Esophagus muscularis mucosa (tissue), 3 donors: ENCODE data around the gene PKP1.

Source experiments
- POLR2A ChIP-seq: fragments of 450-650 bp; IDR thresholded peaks from one replicate; pipeline ENCODE4 v1.6.1; 2017; ENCODE audit warnings: antibody characterized with exemption, moderate library complexity, mild to moderate bottlenecking, low read depth
- TF ChIP-seq, protein P1 (sequence below), 3 experiments: fragments of 200-600 bp in 2 of 3; fragments of 450-650 bp in 1 of 3; sonication (generic) in 2 of 3; IDR thresholded peaks; one replicate each; pipeline ENCODE4 v1.5.1; 2017 to 2019; ENCODE audit warnings: antibody characterized with exemption in 3 of 3, mild to moderate bottlenecking in 2 of 3, moderate library complexity in 1 of 3

DNA sequence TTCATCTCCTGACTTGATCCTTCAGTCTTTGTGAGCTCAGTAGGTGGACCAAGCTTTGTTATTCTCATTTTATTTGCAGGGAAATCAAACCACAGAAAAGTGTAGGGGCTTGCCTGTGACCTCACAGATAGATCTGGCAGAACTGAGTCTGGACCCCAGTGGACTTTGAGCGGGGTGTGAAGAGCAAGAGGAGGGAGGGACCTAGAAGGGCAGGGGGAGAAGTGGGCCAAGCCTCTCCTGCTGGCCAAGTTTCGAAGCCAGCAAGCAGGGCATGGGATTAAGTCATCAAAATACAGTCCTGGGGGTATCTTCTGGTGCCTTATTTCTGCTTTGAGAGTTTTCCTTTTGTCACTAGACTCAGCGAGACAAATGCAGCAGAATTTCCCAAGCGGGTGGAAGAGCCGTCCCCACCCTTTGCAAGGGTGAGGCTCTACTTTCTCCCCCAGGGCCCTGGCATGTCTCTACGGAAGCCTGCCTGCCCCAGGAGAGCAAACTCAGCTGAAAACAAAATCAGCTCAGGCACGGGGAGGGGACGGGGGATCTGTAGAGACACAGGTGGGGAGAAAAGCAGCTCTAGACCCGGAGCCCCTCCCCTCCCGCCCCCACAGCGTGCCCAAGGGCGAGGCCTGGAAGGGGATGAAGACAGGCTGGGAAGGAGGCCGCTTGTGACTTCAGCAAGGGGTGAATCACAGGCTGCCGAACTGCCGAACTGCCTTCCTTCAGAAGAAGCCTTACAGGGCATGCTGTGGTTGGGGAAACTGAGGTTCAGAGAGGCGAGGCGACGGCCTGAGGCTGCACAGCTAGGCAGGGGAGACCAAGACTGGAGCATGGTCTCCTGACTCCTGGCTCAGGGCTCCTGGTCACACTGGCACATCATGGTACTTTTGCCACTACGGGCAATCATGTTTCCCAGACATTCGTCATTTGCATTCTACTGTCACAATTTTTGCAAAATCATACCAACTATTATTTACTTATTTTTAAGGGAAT, 19.2 kb downstream of the PKP1 start:
- TF ChIP-seq, protein P1, sequence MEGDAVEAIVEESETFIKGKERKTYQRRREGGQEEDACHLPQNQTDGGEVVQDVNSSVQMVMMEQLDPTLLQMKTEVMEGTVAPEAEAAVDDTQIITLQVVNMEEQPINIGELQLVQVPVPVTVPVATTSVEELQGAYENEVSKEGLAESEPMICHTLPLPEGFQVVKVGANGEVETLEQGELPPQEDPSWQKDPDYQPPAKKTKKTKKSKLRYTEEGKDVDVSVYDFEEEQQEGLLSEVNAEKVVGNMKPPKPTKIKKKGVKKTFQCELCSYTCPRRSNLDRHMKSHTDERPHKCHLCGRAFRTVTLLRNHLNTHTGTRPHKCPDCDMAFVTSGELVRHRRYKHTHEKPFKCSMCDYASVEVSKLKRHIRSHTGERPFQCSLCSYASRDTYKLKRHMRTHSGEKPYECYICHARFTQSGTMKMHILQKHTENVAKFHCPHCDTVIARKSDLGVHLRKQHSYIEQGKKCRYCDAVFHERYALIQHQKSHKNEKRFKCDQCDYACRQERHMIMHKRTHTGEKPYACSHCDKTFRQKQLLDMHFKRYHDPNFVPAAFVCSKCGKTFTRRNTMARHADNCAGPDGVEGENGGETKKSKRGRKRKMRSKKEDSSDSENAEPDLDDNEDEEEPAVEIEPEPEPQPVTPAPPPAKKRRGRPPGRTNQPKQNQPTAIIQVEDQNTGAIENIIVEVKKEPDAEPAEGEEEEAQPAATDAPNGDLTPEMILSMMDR (IDR thresholded peaks at IDR 0.05), result no peak
- TF ChIP-seq POLR2A, result no peak
